ENCODE measurements around the gene PNPLA6. TPM values are rescaled to one million over a fixed set of nuclear protein-coding genes. Genes with fewer than 3 reads are reported as not detected.

The PNPLA6 gene
- total RNA-seq, 1 experiment from 2014 or later, result 75.8 TPM

DNA sequence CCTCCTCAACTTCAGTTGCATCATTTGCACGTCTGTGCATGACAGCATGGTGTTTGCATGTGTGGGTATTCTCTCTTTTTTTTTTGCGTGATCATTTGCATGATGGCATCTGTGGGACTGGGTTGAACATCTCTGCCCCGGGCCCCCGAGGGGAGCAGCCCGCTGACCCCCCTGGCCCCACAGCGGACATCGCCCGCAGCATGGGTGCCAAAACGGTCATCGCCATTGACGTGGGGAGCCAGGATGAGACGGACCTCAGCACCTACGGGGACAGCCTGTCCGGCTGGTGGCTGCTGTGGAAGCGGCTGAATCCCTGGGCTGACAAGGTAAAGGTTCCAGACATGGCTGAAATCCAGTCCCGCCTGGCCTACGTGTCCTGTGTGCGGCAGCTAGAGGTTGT, 23.1 kb downstream of the PNPLA6 start:
- POLR2A ChIA-PET, result interaction anchor here (0.7 kb wide), 1 partner anchor 46 kb away, joined by 3 read pairs; no protein-coding TSS in a partner anchor
- BruUV-seq (replicated peaks), result no TSS peak

DNA sequence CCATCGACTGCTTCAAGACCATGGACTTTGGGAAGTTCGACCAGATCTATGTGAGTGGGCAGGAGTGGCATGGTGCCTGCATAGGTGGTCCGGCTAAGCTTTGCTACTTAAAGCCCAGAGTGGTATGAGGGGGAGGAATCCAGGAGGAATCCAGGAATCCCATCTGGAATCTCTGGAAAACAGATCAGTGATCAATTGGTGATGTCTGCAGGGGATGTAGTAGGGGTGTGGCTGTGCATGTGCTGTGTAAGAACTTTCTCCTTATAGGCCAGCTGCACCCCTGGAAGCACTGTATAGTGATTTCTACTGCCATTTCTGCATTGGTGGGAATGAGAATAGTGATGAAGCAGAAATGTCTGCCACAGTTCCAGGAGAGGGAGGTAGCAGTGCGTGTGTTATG, 23.6 kb downstream of the PNPLA6 start:
- no peak overlapping the region for H3K4me3 Mint-ChIP-seq (ENCODE audit: unreplicated experiment)
- POLR2A ChIA-PET, result no interaction called here
- no peaks in the 10 kb centered on the region for H3K27me3 Mint-ChIP-seq (ENCODE audit: insufficient read depth, unreplicated experiment)
- intact Hi-C loops (cut with micrococcal nuclease), result no loop called here
- DNase-seq (ENCODE audit: unreplicated experiment), result no peak
- TF ChIP-seq, protein P1, sequence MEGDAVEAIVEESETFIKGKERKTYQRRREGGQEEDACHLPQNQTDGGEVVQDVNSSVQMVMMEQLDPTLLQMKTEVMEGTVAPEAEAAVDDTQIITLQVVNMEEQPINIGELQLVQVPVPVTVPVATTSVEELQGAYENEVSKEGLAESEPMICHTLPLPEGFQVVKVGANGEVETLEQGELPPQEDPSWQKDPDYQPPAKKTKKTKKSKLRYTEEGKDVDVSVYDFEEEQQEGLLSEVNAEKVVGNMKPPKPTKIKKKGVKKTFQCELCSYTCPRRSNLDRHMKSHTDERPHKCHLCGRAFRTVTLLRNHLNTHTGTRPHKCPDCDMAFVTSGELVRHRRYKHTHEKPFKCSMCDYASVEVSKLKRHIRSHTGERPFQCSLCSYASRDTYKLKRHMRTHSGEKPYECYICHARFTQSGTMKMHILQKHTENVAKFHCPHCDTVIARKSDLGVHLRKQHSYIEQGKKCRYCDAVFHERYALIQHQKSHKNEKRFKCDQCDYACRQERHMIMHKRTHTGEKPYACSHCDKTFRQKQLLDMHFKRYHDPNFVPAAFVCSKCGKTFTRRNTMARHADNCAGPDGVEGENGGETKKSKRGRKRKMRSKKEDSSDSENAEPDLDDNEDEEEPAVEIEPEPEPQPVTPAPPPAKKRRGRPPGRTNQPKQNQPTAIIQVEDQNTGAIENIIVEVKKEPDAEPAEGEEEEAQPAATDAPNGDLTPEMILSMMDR (IDR thresholded peaks at IDR 0.05; ENCODE audit: unreplicated experiment), result no peak
- H3K36me3 Mint-ChIP-seq (ENCODE audit: insufficient read depth, unreplicated experiment), result peaks cover 24% of the 10 kb centered on the region
- CTCF ChIA-PET, result interaction anchor here (0.6 to 1.6 kb wide), 2 partner anchors 9 to 215 kb away, joined by 5 to 10 read pairs; no protein-coding TSS in a partner anchor
- H3K4me1 Mint-ChIP-seq (ENCODE audit: insufficient read depth, unreplicated experiment), result no peaks in the 10 kb centered on the region
- H3K9me3 Mint-ChIP-seq (ENCODE audit: unreplicated experiment), result no peaks in the 10 kb centered on the region
- H3K27ac Mint-ChIP-seq (ENCODE audit: low read depth, unreplicated experiment), result no peak overlapping the region
- BruUV-seq (replicated peaks), result no TSS peak

More for the DNA sequence above, 23.1 kb downstream of the PNPLA6 start:
- Mint-ChIP-seq H3K4me3 (ENCODE audit: unreplicated experiment) (no peak overlapping the region), H3K27ac (ENCODE audit: low read depth, unreplicated experiment) (no peak overlapping the region), H3K27me3 (ENCODE audit: insufficient read depth, unreplicated experiment) (no peaks in the 10 kb centered on the region), H3K4me1 (ENCODE audit: insufficient read depth, unreplicated experiment) (no peaks in the 10 kb centered on the region), H3K36me3 (ENCODE audit: insufficient read depth, unreplicated experiment) (peaks cover 27% of the 10 kb centered on the region), H3K9me3 (ENCODE audit: unreplicated experiment) (no peaks in the 10 kb centered on the region)
- no peak for DNase-seq (ENCODE audit: unreplicated experiment)
- intact Hi-C loops (cut with micrococcal nuclease), result no loop called here
- CTCF ChIA-PET, result interaction anchor here (0.8 to 0.9 kb wide), 2 partner anchors 8 to 10 kb away, joined by 3 to 4 read pairs; no protein-coding TSS in a partner anchor
- TF ChIP-seq, protein P1 (IDR thresholded peaks at IDR 0.05; ENCODE audit: unreplicated experiment), result no peak

DNA sequence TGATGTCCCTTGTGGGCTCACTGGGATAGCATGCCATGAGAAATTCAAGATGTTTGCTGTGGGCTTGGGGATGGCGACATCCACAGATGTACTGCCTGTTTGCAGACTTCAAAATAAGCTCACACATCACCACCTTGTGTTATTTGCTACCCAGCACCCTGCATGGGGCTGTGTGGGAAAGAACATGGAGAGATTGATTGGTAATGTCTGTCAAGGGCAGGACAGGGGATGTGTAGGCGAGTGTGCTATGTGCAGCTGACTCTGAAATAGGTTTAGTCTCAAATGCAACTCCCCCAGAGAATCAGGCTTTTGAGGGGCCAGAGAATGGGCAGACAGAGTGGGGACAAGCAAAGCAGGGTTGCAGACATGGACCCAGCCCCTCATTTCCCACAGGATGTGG, 24.7 kb downstream of the PNPLA6 start:
- no peaks in the 10 kb centered on the region for H3K4me1 Mint-ChIP-seq (ENCODE audit: insufficient read depth, unreplicated experiment)
- TF ChIP-seq, protein P1 (IDR thresholded peaks at IDR 0.05; ENCODE audit: unreplicated experiment), result no peak
- no TSS peak for BruUV-seq (replicated peaks)
- H3K4me3 Mint-ChIP-seq (ENCODE audit: unreplicated experiment), result no peak overlapping the region
- ChIA-PET CTCF (interaction anchor here (1.3 to 1.6 kb wide), 2 partner anchors 8 to 239 kb away, joined by 6 to 10 read pairs; no protein-coding TSS in a partner anchor), POLR2A (no interaction called here)
- no peak for DNase-seq (ENCODE audit: unreplicated experiment)
- H3K27ac Mint-ChIP-seq (ENCODE audit: low read depth, unreplicated experiment), result no peak overlapping the region
- intact Hi-C loops (cut with micrococcal nuclease), result no loop called here
- peaks cover 24% of the 10 kb centered on the region for H3K36me3 Mint-ChIP-seq (ENCODE audit: insufficient read depth, unreplicated experiment)
- no peaks in the 10 kb centered on the region for H3K9me3 Mint-ChIP-seq (ENCODE audit: unreplicated experiment)
- no peaks in the 10 kb centered on the region for H3K27me3 Mint-ChIP-seq (ENCODE audit: insufficient read depth, unreplicated experiment)

DNA sequence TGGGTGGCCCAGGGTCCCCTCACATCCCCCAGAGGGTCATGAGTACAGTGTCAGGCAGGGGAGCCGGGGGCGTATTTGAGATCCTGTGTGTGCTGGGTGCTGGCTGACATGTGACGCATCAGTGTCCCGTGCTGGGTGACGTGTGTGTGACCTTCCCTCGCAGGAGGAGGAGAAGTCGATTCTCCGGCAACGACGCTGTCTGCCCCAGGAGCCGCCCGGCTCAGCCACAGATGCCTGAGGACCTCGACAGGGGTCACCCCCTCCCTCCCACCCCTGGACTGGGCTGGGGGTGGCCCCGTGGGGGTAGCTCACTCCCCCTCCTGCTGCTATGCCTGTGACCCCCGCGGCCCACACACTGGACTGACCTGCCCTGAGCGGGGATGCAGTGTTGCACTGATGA, 25.8 kb downstream of the PNPLA6 start:
- no peaks in the 10 kb centered on the region for H3K27me3 Mint-ChIP-seq (ENCODE audit: insufficient read depth, unreplicated experiment)
- POLR2A ChIA-PET, result interaction anchor here (0.7 kb wide), 1 partner anchor 462 kb away, joined by 3 read pairs; no protein-coding TSS in a partner anchor

More for the DNA sequence above, 25.8 kb downstream of the PNPLA6 start:
- no peak overlapping the region for H3K4me3 Mint-ChIP-seq (ENCODE audit: unreplicated experiment)
- CTCF ChIA-PET, result interaction anchor here (0.6 kb wide), 1 partner anchor 460 kb away, joined by 3 read pairs; no protein-coding TSS in a partner anchor
- BruUV-seq (replicated peaks), result no TSS peak
- no peaks in the 10 kb centered on the region for H3K9me3 Mint-ChIP-seq (ENCODE audit: unreplicated experiment)
- H3K36me3 Mint-ChIP-seq (ENCODE audit: insufficient read depth, unreplicated experiment), result peaks cover 24% of the 10 kb centered on the region
- no peak overlapping the region for H3K27ac Mint-ChIP-seq (ENCODE audit: low read depth, unreplicated experiment)
- intact Hi-C loops (cut with micrococcal nuclease), result no loop called here
- no peaks in the 10 kb centered on the region for H3K4me1 Mint-ChIP-seq (ENCODE audit: insufficient read depth, unreplicated experiment)
- TF ChIP-seq, protein P1 (IDR thresholded peaks at IDR 0.05; ENCODE audit: unreplicated experiment), result no peak
- DNase-seq (ENCODE audit: unreplicated experiment), result no peak

Data from MCF 10A (cell line).